WTC11 (cell line): Measurements from ENCODE around the gene WDR5B.

Experiments used
- ATF6 ChIP-seq: sonication (generic); formaldehyde crosslinking; IDR thresholded peaks from 2 replicates; pipeline ENCODE4 v1.8.1; 2023; ENCODE audit warnings: mild to moderate bottlenecking, missing genetic modification reagents
- CTCF ChIP-seq: fragments of 200-600 bp; IDR thresholded peaks from 2 replicates; pipeline ENCODE4 v1.8.0; 2022; ENCODE audit warnings: antibody characterized with exemption
- FOXJ3 ChIP-seq: sonication (generic); formaldehyde crosslinking; IDR thresholded peaks from 2 replicates; pipeline ENCODE4 v1.9.0; 2021; ENCODE audit warnings: missing genetic modification reagents, mild to moderate bottlenecking, borderline replicate concordance
- IRF1 ChIP-seq: sonication (generic); formaldehyde crosslinking; IDR thresholded peaks from 2 replicates; pipeline ENCODE4 v1.8.0; 2023; ENCODE audit warnings: missing genetic modification reagents
- KAT7 ChIP-seq: sonication (generic); formaldehyde crosslinking; IDR thresholded peaks from 2 replicates; pipeline ENCODE4 v1.8.1; 2023; ENCODE audit warnings: missing genetic modification reagents, mild to moderate bottlenecking, borderline replicate concordance
- MAX ChIP-seq: sonication (generic); formaldehyde crosslinking; IDR thresholded peaks from 2 replicates; pipeline ENCODE4 v1.8.0; 2022; ENCODE audit warnings: mild to moderate bottlenecking, missing genetic modification reagents
- MYBL2 ChIP-seq: sonication (generic); formaldehyde crosslinking; IDR thresholded peaks from 2 replicates; pipeline ENCODE4 v1.8.1; 2023; ENCODE audit warnings: mild to moderate bottlenecking, moderate library complexity, missing genetic modification reagents
- NFYB ChIP-seq: sonication (generic); formaldehyde crosslinking; conservative IDR thresholded peaks from 2 replicates; pipeline ENCODE4 v1.8.0; 2022; ENCODE audit warnings: low read depth, missing genetic modification reagents
- RELA ChIP-seq: sonication (generic); formaldehyde crosslinking; IDR thresholded peaks from 2 replicates; pipeline ENCODE4 v1.8.1; 2022; ENCODE audit warnings: missing genetic modification reagents, mild to moderate bottlenecking, borderline replicate concordance
- RORB ChIP-seq: fragments of 250-450 bp; sonication (Bioruptor Pico); IDR thresholded peaks from 2 replicates; pipeline ENCODE4 v1.9.0; 2021; ENCODE audit warnings: mild to moderate bottlenecking
- SP1 ChIP-seq: sonication (generic); formaldehyde crosslinking; conservative IDR thresholded peaks from 2 replicates; pipeline ENCODE4 v1.8.1; 2022; ENCODE audit warnings: missing genetic modification reagents
- TCF7 ChIP-seq: sonication (generic); formaldehyde crosslinking; IDR thresholded peaks from 2 replicates; pipeline ENCODE4 v1.8.0; 2022; ENCODE audit warnings: mild to moderate bottlenecking, low read depth, missing genetic modification reagents, moderate library complexity
- ZNF232 ChIP-seq: sonication (generic); formaldehyde crosslinking; IDR thresholded peaks from 2 replicates; pipeline ENCODE4 v1.8.0; 2022; ENCODE audit warnings: mild to moderate bottlenecking, missing genetic modification reagents

GRCh38 chr3:122365073-122365472 lies 50.8 kb downstream of the WDR5B start:
- TF ChIP-seq CTCF, result no peak
- TF ChIP-seq MYBL2 (CRISPR knock-in tag), result no peak
- TF ChIP-seq RORB, result no peak
- no peak for TF ChIP-seq FOXJ3 (CRISPR knock-in tag)
- no peak for TF ChIP-seq RELA (CRISPR knock-in tag)
- TF ChIP-seq IRF1, result no peak
- no peak for TF ChIP-seq TCF7
- no peak for TF ChIP-seq ATF6
- TF ChIP-seq SP1 (CRISPR knock-in tag), result no peak
- TF ChIP-seq KAT7 (CRISPR knock-in tag), result no peak
- TF ChIP-seq NFYB, result no peak
- no peak for TF ChIP-seq MAX (CRISPR knock-in tag)
- no peak for TF ChIP-seq ZNF232 (CRISPR knock-in tag)
